ENCODE results near the gene LRIT3. TPM values are rescaled to one million over a fixed set of nuclear protein-coding genes. Genes with fewer than 3 reads are reported as not detected.

Gene LRIT3
- total RNA-seq: under 1 TPM; 0.13 to 0.94 (median 0.27) TPM
- polyA plus RNA-seq: under 1 TPM; 0.20 to 0.43 (median 0.29) TPM
- long read RNA-seq, donor 1: 0 reads
- long read RNA-seq, donor 2: 0 reads

- Histone ChIP-seq H3K4me3 (no peak within 1 kb of the TSS), H3K4me1 (no peaks in the 10 kb centered on the region), H3K36me3 (no peaks in the 10 kb centered on the region), H3K27ac (no peak within 1 kb of the TSS), H3K9me3 (no peaks in the 10 kb centered on the region), H3K27me3 (replicated peaks in 1 of 7) (no peaks in the 10 kb centered on the region)
- TF ChIP-seq POLR2A (IDR thresholded peaks at IDR 0.05): no peak
- no peak for TF ChIP-seq CTCF (IDR thresholded peaks at IDR 0.05 in 8 of 11, conservative IDR thresholded peaks at IDR 0.05 in 3 of 11)
- no peak for TF ChIP-seq POLR2AphosphoS5 (IDR thresholded peaks at IDR 0.05)
- intact Hi-C loops (cut with DNase I; ENCODE audit: low total_unique reads): no loop called here
- no peak for DNase-seq
- 87 to 95% (median 91%) methylated on average over 5 of the region's 5 CpGs for WGBS, 5 donors
These were observed at the start of gene LRIT3 for GRCh38 chr4:109847896-109848442. LRIT3 (plus strand) TSS chr4:109848107; CDS start chr4:109848202, 95 bp downstream.

GRCh38 chr4:109798866-109799265, 49.0 kb upstream of the LRIT3 start:
- no peak overlapping the region for H3K4me3 ChIP-seq
- peaks cover 0 to 17% (median 11%) of the 10 kb centered on the region in 6 donors for H3K4me1 ChIP-seq
- H3K9me3 ChIP-seq: peaks cover 0 to 43% (median 39%) of the 10 kb centered on the region in 8 donors
- no peak overlapping the region for H3K27ac ChIP-seq
- H3K36me3 ChIP-seq: no peaks in the 10 kb centered on the region
- DNase-seq: no peak
- intact Hi-C loops (cut with DNase I; ENCODE audit: low total_unique reads): no loop called here
- peaks cover 0 to 8% (median 0%) of the 10 kb centered on the region in 7 donors for H3K27me3 ChIP-seq (replicated peaks in 1 of 7)
- TF ChIP-seq POLR2A (IDR thresholded peaks at IDR 0.05) (no peak), CTCF (IDR thresholded peaks at IDR 0.05 in 8 of 11, conservative IDR thresholded peaks at IDR 0.05 in 3 of 11) (no peak), POLR2AphosphoS5 (IDR thresholded peaks at IDR 0.05) (no peak)

- Histone ChIP-seq H3K36me3 (no peaks in the 10 kb centered on the region), H3K4me3 (peak overlapping the region in 7 of 8 donors; percentile 2 to 55 (median 25)), H3K4me1 (peaks cover 0 to 21% (median 11%) of the 10 kb centered on the region in 6 donors), H3K27me3 (replicated peaks in 1 of 7) (no peaks in the 10 kb centered on the region), H3K9me3 (peaks cover 0 to 19% (median 16%) of the 10 kb centered on the region in 8 donors), H3K27ac (peak overlapping the region in 7 of 8 donors; percentile 30 to 77 (median 66))
- intact Hi-C loops (cut with DNase I; ENCODE audit: low total_unique reads): loop anchor here (10.0 kb wide), 1 partner anchor 66 kb away; the partner anchor contains the start of gene PLA2G12A
- WGBS, 5 donors: 47 to 66% (median 61%) methylated on average over 4 of the region's 4 CpGs
- TF ChIP-seq CTCF (IDR thresholded peaks at IDR 0.05 in 8 of 11, conservative IDR thresholded peaks at IDR 0.05 in 3 of 11): no peak
- TF ChIP-seq POLR2AphosphoS5 (IDR thresholded peaks at IDR 0.05): no peak
- no peak for TF ChIP-seq POLR2A (IDR thresholded peaks at IDR 0.05)
- no peak for DNase-seq
These were observed 46.7 kb upstream of the LRIT3 start for GRCh38 chr4:109801099-109801789.

- intact Hi-C loops (cut with DNase I; ENCODE audit: low total_unique reads): loop anchor here (10.0 kb wide), 1 partner anchor 67 kb away; the partner anchor contains the start of gene PLA2G12A
These were observed 46.0 kb upstream of the LRIT3 start, which contains the start of gene CFI for GRCh38 chr4:109801895-109802319. CFI (minus strand) TSS chr4:109801999; CDS start chr4:109801971, 28 bp downstream.

More at GRCh38 chr4:109801895-109802319, 46.0 kb upstream of the LRIT3 start, which contains the start of gene CFI:
- Histone ChIP-seq H3K4me3 (peak within 1 kb of the TSS in 7 of 8 donors; percentile 2 to 55 (median 25)), H3K27me3 (replicated peaks in 1 of 7) (no peaks in the 10 kb centered on the region), H3K4me1 (peaks cover 0 to 21% (median 11%) of the 10 kb centered on the region in 6 donors), H3K36me3 (no peaks in the 10 kb centered on the region), H3K9me3 (peaks cover 0 to 13% (median 10%) of the 10 kb centered on the region in 8 donors), H3K27ac (peak within 1 kb of the TSS; percentile 30 to 77 (median 60))
- 45 to 60% (median 52%) methylated on average over 2 of the region's 2 CpGs for WGBS, 5 donors
- DNase-seq: no peak
- TF ChIP-seq POLR2AphosphoS5 (IDR thresholded peaks at IDR 0.05) (no peak), CTCF (IDR thresholded peaks at IDR 0.05 in 8 of 11, conservative IDR thresholded peaks at IDR 0.05 in 3 of 11) (no peak), POLR2A (IDR thresholded peaks at IDR 0.05) (no peak)
